ENCODE data around the gene IFIT3.

DNA sequence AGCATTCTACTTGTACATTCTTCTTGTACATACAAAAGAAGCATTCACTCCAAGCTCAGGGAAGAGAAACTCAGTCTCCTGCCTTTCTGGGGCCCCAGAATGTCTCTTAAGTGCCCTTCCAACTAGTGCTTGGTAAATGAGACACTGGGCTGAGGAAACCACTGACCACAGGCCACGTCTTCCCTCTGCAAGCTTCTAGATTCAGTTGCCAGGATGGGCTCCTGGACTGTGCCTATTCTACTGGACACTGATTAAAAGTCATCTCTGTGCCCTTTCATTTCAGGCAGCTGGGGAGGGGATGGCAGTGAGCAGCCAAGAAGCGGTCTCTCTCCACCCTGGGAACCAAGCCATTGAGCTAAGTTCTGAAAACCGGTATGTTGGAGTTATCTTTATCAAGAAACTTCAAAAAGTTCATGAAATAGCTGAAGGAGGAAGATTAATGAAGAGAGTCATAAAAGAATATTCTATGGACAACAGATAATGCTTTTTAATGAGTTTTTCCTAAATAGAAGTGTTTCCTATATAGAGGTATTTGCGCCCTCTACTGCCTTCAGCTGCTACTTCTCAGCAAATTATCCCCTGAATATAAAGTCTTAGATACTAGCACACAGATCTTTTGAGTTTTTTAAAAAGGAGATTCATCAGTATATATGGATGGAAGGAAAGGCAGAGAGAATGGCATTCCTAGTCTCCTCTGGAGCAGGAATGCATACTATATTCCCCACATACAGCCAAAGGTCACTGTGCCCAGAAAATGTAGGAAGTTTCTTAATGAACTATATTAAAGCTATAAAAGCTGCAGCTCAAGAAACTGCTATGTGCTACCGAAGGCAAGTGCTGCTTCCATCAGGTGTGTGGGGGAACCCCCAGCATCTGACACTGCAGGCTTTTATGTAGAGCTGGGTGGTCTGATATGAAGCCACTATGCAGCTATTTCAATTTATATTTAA is 41.6 kb downstream of the IFIT3 start:
- no peak for TF ChIP-seq POLR2AphosphoS5 (IDR thresholded peaks at IDR 0.05)
- TF ChIP-seq, protein P1, sequence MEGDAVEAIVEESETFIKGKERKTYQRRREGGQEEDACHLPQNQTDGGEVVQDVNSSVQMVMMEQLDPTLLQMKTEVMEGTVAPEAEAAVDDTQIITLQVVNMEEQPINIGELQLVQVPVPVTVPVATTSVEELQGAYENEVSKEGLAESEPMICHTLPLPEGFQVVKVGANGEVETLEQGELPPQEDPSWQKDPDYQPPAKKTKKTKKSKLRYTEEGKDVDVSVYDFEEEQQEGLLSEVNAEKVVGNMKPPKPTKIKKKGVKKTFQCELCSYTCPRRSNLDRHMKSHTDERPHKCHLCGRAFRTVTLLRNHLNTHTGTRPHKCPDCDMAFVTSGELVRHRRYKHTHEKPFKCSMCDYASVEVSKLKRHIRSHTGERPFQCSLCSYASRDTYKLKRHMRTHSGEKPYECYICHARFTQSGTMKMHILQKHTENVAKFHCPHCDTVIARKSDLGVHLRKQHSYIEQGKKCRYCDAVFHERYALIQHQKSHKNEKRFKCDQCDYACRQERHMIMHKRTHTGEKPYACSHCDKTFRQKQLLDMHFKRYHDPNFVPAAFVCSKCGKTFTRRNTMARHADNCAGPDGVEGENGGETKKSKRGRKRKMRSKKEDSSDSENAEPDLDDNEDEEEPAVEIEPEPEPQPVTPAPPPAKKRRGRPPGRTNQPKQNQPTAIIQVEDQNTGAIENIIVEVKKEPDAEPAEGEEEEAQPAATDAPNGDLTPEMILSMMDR (IDR thresholded peaks at IDR 0.05), result peak in 2 of 4 experiments; percentile 13 to 34
